ENCODE data around the gene ZFR.

DNA sequence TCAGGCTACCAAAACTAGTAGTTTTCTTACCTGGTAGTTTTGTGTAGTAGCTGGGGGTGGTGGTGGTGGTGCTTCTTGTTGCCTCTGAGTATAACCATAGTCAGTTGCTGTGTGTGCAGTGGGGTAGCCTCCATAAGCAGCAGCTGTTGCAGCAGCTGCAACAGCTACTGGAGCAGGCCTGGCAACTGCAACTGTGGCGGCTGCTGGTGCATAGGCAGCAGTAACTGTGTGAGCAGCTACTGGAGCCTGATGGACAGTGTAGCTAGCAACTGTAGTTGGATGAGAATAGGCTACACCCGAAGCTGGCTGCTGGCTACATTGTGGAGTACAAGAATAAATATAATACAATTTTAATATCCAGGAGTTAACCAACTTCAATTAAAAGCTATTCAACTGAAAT, 24.7 kb downstream of the ZFR start:
- TF ChIP-seq CTCF (IDR thresholded peaks at IDR 0.05), result no peak
- TF ChIP-seq SIN3A (IDR thresholded peaks at IDR 0.05; ENCODE audit: borderline replicate concordance, low read depth, low read length), result no peak
- TF ChIP-seq SMC3 (IDR thresholded peaks at IDR 0.05; ENCODE audit: low read depth, low read length), result no peak
